DMS79 treated with DMSO at 0.1 percent for 48 hours (cell line): ENCODE measurements around the gene ATP11A.

Source experiments
- DNase-seq: peaks from one replicate; lab custom pipeline; 2025; lab: John Stamatoyannopoulos, UW

ATP11A gene

DNA sequence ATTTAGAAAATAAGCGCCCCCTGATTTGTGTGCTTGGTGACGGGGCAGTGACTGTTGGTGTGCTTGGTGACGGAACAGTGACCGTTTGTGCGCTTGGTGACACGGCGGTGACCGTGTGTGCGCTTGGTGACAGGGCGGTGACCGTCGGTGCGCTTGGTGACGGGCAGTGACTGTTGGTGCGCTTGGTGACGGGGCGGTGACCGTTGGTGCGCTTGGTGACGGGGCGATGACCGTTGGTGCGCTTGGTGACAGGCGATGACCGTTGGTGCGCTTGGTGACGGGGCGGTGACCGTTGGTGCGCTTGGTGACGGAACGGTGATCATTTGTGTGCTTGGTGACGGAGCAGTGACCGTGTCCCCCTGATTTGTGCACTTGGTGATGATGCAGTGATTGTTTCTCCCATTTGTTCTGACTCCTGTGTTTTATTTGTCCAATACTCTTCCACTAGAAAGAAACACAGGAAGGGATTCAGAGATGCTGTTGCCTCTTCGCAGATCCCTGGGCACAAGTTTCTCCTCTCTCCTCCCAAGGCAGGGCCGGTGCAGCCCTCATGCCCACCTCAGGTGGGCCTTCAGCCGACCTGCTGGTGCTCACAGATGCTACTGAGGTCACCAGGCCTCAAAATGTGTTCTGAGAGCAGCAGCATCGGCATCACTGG, 128.3 kb downstream of the ATP11A start:
- DNase-seq = no peak

DNA sequence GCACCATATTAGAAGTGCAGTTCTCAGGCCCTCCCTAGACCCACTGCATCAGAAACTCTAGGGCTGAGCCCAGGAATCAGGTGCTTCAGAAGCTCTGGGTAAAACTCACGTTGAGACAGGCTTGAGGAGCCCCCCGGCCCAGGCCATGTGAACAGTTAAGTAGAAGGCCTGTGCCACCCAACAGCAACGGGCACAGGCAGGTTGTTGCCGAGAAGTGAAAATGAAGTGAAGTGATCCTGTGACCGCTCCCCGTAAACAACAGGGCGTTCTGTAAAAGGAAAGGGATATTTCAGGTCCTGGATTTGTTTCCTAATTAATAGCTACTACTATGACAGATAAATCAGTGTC, 128.8 kb downstream of the ATP11A start:
- DNase-seq = no peak

DNA sequence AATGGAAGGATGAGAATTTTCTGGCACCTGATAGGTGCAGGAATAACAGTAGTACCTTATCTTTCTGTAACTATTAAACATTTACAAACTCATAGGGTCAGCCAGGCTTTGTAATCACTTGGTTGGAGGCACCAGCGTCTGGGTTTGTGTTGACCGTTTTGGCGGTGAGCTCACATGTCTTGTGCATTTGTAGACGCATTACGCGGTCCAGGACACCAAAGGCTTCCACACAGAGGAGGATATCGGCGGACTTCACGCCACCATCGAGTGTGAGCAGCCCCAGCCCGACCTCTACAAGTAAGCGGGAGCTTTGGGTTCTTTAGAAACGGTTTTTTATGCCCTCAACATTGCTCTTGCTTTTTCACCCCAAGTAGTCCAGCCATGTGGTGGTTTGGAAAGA, 129.3 kb downstream of the ATP11A start:
- no peak for DNase-seq

DNA sequence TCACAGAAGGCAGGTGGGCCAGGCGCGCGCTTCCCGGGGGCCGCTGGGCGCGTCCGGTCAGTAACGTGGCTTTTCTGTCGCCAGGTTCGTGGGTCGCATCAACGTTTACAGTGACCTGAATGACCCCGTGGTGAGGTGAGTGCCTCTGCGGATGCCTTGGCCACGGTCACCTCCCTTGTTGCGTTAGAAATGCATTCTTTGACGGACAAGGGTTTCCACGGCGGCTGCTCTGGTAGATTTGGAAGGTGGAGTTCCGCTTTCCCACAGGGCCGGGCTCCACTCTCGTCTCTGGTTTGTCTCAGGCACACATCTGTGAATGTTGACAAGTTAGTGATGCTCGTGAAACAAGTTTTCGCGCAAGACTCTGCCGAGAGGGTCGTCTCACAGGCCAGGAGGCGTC, 130.0 kb downstream of the ATP11A start:
- DNase-seq = no peak

DNA sequence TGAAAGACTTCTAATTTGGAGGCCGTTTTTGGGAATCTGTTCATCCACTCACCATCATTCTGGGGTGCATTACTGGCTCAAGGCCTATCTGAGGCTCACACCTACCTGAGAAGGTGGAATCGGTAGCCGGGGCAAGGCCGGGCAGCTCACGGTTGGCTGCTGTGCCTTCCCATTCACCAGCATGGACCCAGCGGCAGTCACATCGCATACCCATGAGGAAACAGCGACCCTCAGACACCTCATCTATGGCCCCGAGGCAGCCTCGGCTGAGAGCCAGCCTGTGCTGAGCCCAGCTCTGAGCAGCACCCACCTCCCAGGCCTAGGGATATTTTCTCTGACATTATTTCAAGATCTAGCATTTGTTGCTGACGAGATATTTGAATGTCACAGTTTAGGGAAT, 130.5 kb downstream of the ATP11A start:
- no peak for DNase-seq

DNA sequence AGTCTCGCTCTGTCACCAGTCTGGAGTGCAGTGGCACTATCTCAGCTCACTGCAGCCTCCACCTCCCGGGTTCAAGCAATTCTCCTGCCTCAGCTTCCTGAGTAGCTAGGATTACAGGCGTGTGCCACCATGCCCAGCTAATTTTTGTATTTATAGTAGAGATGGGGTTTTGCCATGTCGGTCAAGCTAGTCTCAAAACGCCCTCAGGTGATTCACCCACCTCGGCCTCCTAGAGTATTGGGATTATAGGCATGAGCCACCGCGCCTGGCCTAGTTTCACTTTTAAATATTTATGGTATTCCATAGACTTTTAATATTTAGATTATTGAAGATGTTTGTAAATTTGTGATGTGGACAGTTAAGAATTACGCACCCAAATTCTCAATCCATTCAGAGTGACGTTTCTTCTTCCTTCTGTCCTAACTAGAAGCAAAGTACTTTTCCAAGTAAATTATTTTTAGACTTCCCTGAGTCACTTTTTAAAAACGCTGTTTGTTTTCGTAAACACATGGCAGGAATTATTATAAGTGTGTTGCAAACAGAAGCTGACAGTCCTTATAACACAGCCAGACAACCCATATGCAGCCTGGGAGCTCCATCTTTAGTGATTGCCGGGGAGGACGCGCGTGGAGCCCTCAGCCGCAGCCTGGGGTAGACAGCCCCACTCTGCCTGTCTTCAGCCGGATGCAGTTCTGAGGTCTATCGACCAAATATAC, 131.7 kb downstream of the ATP11A start:
- DNase-seq = no peak

DNA sequence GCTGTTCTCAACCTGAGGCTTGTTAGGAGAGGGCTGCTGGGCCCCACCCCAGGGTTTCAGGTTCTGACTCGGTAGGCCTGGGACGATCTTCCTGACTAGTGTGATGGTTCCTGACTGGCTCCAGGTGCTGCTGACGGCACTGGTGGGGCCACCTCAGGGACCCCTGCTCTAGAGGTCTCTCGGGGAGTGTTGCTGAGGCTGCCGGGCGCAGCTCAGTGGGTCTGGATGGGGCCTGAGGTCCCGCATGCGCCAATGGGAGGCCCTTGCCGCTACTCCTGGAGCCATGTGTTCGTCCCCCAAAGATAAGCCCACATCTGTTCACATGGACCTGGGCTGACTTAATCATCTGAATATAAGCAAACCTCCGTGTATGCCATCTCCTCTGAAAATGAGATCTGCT, 133.0 kb downstream of the ATP11A start:
- DNase-seq = no peak

DNA sequence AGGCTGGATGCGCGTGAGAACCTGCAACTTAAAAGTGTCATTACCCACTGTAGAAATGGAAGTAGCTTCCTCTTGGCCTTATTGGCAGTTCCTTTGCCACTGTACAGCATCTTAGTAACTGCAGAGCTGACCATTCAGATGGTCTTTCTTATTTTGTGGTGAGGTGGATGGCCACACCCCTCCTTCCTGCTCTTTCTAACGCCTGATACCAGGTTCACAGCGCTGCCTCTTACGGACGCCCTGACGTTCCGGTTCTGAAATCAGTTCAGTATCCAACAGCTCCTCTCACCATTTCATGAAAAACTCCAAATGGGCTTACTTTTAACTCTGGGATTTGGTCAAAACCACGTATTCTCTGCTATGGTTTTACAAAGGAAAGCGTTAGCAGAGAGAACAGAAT, 134.6 kb downstream of the ATP11A start:
- DNase-seq = no peak

DNA sequence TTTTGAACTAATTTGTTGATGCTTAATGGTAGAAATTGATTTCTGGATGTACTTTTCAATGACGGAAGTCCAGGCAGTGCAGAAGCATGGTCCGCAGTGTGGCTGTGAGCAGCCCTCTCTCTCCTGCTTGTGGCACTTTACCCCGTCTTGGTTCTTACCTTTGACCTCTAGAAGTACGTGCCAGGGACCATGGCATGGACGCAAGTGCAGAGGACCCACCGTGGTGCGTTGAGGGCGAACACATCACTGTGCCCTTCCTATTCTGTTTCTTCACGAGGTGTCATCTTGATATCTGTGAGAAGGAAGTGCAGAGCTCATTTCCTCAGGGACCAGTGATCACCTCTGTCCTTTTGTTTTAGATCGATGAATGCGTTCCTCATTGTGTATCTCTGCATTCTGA, 135.2 kb downstream of the ATP11A start:
- no peak for DNase-seq

DNA sequence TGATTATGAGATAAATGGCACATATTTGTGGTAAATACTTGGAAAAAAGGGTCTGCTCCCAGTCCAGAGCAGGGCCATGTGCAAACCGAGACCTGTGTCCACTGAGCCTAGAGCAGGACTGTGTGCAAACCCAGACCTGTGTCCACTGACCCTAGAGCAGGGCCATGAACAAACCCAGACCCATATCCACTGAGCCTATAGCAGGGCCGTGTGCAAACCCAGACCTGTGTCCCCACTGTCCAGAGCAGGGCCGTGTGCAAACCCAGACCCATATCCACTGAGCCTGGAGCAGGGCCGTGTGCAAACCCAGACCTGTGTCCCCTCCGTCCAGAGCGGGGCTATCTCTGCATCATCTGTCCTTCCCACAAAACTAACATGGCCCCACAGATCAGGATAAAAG, 136.0 kb downstream of the ATP11A start:
- no peak for DNase-seq

DNA sequence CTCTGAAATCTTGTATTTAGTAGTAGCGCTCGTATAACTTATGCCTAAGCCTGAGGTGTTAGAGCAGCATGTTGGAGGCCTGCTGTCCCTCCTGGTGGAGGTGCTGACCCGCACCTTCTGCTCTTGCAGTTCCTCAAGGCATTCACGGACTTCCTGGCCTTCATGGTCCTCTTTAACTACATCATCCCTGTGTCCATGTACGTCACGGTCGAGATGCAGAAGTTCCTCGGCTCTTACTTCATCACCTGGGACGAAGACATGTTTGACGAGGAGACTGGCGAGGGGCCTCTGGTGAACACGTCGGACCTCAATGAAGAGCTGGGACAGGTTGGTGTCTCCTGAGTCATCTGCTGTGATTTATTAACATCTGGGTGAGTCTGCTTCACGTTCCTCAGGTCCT, 136.7 kb downstream of the ATP11A start:
- DNase-seq = no peak

DNA sequence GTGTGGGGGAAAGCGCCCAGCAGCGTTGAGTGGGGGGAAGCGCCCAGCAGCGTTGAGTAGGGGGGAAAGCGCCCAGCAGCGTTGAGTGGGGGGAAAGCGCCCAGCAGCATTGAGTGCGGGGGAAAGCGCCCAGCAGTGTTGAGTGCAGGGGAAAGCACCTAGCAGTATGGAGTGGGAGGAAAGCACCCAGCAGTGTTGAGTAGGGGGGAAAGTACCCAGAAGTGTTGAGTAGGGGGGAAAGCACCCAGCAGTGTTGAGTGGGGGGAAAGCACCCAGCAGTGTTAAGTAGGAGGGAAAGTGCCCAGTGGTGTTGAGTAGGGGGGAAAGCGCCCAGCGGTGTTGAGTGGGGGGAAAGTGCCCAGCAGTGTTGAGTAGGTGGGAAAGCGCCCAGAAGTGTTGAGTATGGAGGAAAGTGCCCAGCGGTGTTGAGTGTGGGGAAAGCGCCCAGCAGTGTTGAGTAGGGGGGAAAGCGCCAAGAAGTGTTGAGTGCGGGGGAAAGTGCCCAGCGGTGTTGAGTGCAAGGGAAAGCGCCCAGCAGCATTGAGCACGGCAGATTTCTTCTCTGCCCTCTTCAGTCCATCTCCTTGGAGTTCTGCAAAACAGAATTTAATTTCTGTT, 138.4 kb downstream of the ATP11A start:
- DNase-seq = no peak

DNA sequence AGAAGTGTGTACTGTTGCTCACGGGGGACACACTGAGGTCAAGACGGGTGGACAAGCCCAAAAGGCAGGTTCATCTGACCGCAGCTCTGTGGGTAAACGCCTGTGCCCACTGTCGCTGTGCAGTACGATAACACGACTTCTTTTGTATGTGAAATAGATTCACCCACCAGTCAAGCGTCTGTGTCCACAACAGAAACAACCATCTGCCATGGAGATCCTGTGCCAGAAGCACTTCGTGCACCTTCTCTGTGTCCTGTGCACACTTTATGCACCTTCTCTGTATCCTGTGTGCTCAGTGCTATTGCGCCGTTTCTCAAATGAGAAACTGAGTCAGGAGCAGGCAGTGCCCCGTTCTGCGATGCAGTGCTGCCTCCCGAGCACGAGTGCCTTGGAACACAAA, 138.9 kb downstream of the ATP11A start:
- no peak for DNase-seq

DNA sequence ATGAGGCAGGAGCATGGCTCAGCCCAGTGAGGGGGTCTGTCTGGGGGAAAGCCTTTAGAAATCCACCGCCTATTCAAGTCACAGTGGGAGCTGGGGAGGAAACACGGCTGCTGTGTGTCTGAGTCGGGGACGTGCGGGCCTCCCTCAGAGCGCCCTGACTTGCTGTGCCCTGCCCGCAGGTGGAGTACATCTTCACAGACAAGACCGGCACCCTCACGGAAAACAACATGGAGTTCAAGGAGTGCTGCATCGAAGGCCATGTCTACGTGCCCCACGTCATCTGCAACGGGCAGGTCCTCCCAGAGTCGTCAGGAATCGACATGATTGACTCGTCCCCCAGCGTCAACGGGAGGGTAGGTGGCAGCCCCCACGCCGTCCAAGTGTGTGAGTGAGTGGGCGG, 141.4 kb downstream of the ATP11A start:
- no peak for DNase-seq

DNA sequence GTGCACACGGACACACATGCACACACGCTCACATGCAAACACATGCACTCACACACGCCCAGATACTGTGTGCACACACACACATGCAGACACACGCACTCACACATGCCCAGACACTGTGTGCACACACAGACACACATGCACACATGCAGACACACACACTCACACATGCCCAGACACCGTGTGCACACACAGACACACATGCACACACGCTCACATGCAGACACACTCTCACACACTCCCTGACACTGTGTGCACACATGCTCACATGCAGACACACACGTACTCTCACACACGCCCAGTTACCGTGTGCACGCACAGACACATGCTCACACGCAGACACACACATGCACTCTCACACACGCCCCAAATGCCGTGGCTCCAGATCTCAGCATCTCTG, 142.0 kb downstream of the ATP11A start:
- no peak for DNase-seq

DNA sequence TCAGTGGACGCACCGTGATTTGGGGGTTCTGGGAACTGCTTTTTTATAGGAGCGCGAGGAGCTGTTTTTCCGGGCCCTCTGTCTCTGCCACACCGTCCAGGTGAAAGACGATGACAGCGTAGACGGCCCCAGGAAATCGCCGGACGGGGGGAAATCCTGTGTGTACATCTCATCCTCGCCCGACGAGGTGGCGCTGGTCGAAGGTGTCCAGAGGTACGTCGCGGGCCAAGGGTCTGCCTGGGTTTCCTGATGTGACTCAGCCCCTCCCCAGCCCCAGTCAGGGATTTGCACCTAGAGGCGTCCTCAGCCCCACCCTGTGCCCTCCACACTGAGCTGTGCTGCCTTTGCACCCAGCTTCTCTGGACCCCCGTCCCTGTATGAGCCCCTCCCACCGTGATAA, 143.0 kb downstream of the ATP11A start:
- DNase-seq = no peak

DNA sequence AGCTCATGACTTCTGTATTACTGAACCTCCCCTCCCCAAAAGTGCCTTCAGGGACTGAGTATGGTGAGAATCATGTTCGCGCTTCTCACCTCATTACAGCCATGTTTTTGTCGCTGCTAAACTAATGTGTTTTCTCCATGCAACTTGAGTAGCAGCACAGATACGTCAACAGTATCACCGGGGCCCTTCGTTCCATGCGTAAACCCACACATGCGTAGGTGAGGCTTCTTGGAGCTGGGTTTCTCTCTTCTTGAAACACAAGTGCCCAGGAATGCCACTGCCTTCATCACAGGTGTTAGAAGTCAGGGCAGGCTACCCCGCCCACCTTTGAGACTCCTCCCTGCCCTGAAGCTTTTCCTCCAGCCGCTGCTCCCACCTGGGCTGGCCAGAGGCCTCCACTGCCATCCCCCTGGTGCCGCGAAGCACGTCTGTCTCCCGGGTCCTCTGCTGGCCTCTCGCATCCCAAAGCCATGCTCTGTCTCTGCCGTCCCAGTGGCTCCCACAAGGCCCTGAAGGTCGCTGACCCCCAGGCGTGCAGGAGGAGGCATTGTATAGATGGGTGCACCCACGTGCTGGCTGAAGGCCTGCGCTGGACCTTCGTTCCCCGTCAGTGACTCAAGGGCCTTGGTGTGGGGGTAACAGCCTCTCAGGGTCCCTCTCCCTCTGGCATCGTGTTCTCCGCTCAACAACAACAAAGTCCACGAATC, 143.9 kb downstream of the ATP11A start:
- DNase-seq = no peak

DNA sequence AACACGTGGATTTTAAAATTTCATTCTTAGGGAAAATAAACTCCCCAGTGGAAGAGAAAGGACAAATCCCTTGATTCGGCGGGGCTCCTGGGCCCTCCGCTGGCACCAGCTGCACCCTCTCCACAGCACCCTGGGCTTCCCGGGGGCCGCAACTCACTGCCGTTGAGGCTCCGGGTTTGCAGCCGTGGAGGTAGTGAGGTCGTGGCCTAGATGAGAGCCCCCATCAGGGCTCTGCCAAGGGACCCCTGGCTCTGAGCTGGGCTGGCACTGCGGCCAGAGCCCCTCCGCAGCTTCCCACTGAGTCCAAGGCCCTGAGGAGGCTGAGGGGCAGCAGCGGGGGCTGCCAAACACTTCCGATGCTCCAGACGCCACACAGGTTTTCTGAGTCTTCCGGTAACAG, 145.5 kb downstream of the ATP11A start:
- no peak for DNase-seq

DNA sequence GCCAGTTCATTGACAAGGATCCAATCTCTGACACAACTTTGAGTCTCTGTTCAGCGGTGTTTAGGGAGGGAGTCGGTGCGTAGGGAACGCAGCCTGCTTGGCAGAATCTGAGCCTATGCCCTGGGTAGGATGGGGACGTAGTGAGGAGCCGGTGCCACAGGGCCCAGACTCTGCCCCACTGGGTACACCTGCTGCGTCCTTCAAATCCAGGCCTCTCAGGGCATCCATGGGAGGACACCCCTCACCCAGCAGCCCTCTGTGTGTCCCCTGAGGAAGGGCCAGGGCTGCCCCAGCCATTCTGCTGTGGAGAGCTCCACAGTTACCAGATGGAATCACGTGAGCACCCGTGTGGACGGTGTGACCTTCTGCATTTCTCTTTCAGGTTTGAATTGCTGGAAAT, 146.0 kb downstream of the ATP11A start:
- no peak for DNase-seq

DNA sequence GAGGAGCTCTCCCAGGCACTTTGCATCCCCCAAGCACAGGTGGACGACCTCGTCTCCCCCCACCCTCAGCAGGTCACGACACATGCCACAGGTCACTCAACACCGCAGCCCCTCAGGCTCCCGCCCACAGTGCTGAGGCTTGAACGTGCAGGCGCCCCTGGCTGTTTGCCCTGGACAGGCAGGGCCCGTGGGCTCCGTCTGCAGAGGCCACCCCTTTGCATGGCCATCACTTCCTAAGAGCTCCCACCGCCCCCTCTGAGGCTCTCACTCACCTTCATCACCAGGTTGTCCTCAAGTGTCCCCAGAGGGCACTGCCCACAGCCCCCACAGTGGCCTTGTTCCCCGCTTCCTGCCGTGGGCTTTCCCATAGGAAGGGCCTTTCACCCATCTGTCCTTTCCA, 147.1 kb downstream of the ATP11A start:
- no peak for DNase-seq

DNA sequence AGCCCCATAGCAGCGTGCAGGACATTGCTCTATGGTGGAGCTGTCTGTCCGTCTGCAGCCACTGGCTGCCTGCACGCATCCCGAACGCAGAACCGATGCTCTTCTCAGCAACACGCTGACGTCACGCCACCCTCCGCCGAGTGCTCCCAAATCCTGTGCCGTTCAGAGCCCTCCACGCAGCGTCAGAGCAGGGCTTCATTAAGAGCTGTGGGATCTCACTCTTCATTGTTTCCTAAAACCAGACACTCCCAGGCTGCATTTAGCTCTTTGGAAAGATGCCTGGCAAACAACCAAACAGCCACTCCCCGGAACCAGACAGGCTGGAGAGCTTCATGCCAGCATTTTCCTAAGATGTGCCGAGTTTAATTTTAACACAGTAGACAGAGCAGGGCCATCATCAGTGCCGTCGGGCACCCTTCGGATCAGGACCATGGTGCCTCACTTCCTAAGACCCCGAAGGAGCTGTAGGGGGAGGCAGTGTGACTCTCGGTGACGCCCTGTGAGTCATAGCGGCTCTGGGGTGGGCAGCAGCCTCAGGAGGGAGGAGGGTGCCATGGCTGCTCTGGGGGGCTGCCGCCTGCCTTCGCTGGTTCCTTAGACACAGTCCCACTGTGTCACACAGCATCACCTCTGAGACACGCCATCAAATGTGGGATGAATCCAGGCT, 147.7 kb downstream of the ATP11A start:
- DNase-seq = no peak

DNA sequence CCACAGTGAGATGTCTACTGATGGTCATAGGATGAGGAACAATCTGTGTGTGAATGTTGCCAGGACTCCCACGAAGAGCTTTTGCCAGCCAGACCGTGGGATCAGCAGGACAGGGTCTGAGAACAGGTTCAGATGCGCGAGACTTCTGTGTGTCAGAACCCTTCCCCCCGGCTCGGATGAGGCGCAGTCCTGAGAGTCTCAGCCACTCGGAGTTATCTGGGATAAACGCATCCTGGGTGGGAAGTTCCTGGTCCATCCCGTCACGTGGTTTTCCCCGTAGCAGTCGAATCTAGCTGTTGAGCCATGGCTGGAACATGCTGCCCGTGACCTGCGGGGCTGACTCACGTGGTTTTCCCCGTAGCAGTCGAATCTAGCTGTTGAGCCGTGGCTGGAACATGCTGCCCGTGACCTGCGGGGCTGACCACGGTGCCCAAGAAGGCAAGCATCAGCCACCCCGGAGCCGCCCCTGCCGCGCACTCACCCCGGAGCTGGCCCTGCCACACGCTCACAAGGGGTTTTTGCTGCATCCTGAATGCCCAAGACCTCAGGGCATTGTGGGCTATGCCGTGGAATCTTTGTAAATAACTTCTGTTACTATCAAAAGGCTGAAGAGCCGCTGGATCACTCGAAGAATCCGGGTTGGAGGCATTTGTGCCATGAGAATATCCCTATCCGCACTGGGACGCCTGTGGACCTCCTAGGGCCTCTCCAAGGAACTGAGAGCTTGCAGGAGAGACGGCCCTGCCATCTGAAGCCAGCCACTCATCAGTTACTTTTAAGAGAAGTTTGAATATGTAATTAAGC, 148.4 kb downstream of the ATP11A start:
- DNase-seq = no peak
